Prostate gland (tissue), 2 donors: ENCODE measurements around the gene HNRNPA1.
A peak's percentile ranks its signal among the peaks of the same experiment; 100 is the strongest.
"Not testable (repeated sequence)": the region's sequence is repeated elsewhere in the genome, so short reads cannot be mapped to it uniquely, and the experiment has no call there.

Experiments used
- POLR2A ChIP-seq: fragments of 450-650 bp; IDR thresholded peaks from one replicate; pipeline ENCODE4 v1.6.1; 2016; ENCODE audit warnings: antibody characterized with exemption, mild to moderate bottlenecking
- POLR2AphosphoS5 ChIP-seq: sonication (generic); formaldehyde crosslinking; IDR thresholded peaks from one replicate; pipeline ENCODE4 v1.6.1; 2017; ENCODE audit warnings: antibody characterized with exemption
- TF ChIP-seq, protein P1 (sequence below), 4 experiments: fragments of 200-600 bp in 2 of 4; fragments of 450-650 bp in 2 of 4; sonication (generic) in 2 of 4; IDR thresholded peaks; 1 replicate in 3 of 4; 2 replicates in 1 of 4; pipeline ENCODE4 v1.5.1; 2016 to 2019; ENCODE audit warnings: antibody characterized with exemption in 4 of 4, mild to moderate bottlenecking in 2 of 4, moderate library complexity in 2 of 4

DNA sequence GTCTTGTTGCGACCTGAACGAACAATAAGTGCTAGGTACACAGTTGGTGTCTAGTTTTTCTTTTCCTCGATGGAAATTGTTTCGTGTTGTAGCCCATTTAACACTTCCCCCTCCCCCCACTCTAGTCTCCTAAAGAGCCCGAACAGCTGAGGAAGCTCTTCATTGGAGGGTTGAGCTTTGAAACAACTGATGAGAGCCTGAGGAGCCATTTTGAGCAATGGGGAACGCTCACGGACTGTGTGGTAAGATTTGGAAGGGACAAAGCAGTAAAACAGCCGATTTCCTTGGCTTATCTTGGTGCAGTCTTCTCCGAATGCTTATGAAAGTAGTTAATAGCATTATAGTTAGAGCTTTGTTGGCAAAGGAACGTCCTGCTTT, 724 bp downstream of the HNRNPA1 start:
- TF ChIP-seq, protein P1, sequence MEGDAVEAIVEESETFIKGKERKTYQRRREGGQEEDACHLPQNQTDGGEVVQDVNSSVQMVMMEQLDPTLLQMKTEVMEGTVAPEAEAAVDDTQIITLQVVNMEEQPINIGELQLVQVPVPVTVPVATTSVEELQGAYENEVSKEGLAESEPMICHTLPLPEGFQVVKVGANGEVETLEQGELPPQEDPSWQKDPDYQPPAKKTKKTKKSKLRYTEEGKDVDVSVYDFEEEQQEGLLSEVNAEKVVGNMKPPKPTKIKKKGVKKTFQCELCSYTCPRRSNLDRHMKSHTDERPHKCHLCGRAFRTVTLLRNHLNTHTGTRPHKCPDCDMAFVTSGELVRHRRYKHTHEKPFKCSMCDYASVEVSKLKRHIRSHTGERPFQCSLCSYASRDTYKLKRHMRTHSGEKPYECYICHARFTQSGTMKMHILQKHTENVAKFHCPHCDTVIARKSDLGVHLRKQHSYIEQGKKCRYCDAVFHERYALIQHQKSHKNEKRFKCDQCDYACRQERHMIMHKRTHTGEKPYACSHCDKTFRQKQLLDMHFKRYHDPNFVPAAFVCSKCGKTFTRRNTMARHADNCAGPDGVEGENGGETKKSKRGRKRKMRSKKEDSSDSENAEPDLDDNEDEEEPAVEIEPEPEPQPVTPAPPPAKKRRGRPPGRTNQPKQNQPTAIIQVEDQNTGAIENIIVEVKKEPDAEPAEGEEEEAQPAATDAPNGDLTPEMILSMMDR (IDR thresholded peaks at IDR 0.05), result not testable (repeated sequence)
- TF ChIP-seq POLR2AphosphoS5, result not testable (repeated sequence)
- peak; percentile 7 for TF ChIP-seq POLR2A
